H1 (cell line): ENCODE measurements around the gene NEDD4L.

Experiments used
- FOSL1 ChIP-seq: IDR thresholded peaks from 2 replicates; pipeline ENCODE4 v1.6.1; 2011; ENCODE audit warnings: mild to moderate bottlenecking, low read depth, low read length, moderate library complexity; ENCODE audit not compliant: insufficient read depth
- HDAC6 ChIP-seq: IDR thresholded peaks from one replicate; pipeline ENCODE4 v1.7.1; 2012; ENCODE audit warnings: low read depth, mild to moderate bottlenecking, inconsistent platforms, low read length, moderate library complexity
- JUND ChIP-seq: IDR thresholded peaks from 2 replicates; pipeline ENCODE4 v1.6.1; 2011; ENCODE audit warnings: mild to moderate bottlenecking, improper control_type of control experiment, low read length
- POLR2A ChIP-seq, 2 experiments: IDR thresholded peaks; 1 replicate in 1 of 2; 2 replicates in 1 of 2; pipeline ENCODE4 v1.6.1; 2011; ENCODE audit warnings: low read depth in 2 of 2, low read length in 2 of 2, mild to moderate bottlenecking in 2 of 2; ENCODE audit errors: control extremely low read depth in 1 of 2
- POU5F1 ChIP-seq: IDR thresholded peaks from 2 replicates; pipeline ENCODE4 v1.6.1; 2011; ENCODE audit warnings: low read depth, mild to moderate bottlenecking, low read length, moderate library complexity
- SP2 ChIP-seq: IDR thresholded peaks from 2 replicates; pipeline ENCODE4 v1.6.1; 2012; ENCODE audit warnings: mild to moderate bottlenecking, low read length, inconsistent platforms
- ZNF274 ChIP-seq: IDR thresholded peaks from 2 replicates; pipeline ENCODE4 v1.7.0; 2012; ENCODE audit warnings: low read length, borderline replicate concordance; ENCODE audit errors: extremely low read depth
- TF ChIP-seq, protein P1 (sequence below), 3 experiments: IDR thresholded peaks; 1 replicate in 2 of 3; 2 replicates in 1 of 3; pipeline versions ENCODE4 v1.5.1 to v1.6.1; 2011; ENCODE audit warnings: low read length in 3 of 3, mild to moderate bottlenecking in 3 of 3, inconsistent platforms in 2 of 3, low read depth in 1 of 3, moderate library complexity in 1 of 3; ENCODE audit not compliant: insufficient read depth in 1 of 3; ENCODE audit errors: control extremely low read depth in 1 of 3

DNA sequence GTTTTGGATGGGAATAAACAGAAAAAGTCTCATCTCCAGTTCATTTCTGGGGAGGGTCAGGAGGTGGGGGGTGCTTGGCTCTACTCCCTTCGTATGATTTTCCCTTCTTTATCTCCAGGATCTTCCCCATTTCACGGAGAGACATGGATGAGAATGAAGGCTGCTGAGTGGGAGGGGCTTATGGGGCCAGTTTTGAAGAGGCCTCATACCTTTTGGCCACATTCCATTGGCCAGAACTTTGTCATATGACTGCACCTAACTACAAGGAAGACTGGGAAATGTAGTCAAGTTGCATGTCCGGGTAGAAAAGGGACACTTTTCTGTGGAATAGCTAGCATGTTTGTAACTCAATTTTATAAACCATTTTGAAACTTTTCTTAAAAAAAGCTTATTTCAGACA, 117.6 kb downstream of the NEDD4L start:
- TF ChIP-seq, protein P1, sequence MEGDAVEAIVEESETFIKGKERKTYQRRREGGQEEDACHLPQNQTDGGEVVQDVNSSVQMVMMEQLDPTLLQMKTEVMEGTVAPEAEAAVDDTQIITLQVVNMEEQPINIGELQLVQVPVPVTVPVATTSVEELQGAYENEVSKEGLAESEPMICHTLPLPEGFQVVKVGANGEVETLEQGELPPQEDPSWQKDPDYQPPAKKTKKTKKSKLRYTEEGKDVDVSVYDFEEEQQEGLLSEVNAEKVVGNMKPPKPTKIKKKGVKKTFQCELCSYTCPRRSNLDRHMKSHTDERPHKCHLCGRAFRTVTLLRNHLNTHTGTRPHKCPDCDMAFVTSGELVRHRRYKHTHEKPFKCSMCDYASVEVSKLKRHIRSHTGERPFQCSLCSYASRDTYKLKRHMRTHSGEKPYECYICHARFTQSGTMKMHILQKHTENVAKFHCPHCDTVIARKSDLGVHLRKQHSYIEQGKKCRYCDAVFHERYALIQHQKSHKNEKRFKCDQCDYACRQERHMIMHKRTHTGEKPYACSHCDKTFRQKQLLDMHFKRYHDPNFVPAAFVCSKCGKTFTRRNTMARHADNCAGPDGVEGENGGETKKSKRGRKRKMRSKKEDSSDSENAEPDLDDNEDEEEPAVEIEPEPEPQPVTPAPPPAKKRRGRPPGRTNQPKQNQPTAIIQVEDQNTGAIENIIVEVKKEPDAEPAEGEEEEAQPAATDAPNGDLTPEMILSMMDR (IDR thresholded peaks at IDR 0.05; ENCODE audit: control extremely low read depth in 1 of 3, insufficient read depth in 1 of 3, low read depth in 1 of 3, low read length in 3 of 3), result no peak
- TF ChIP-seq JUND (no peak), POLR2A (IDR thresholded peaks at IDR 0.05; ENCODE audit: control extremely low read depth in 1 of 2, low read depth in 2 of 2, low read length in 2 of 2) (no peak), SP2 (no peak), POU5F1 (no peak), HDAC6 (no peak), FOSL1 (no peak), ZNF274 (no peak)
